GM12878 (cell line): ENCODE measurements around the gene GNPTAB. TPM values are rescaled to one million over a fixed set of nuclear protein-coding genes. Genes with fewer than 3 reads are reported as not detected.

Experiments
- ATAC-seq: fragments of 200-7000 bp; cut with Tn5 transposase; 3 replicates; pipeline ENCODE4 v1.9.1; 2020; ENCODE audit warnings: mild to moderate bottlenecking, moderate library complexity
- BruUV-seq: library from RNA; stranded (reverse); fragments of 400-500 nt; replicated peaks from 2 replicates; lab custom pipeline; 2021; lab: Mats Ljungman, UMichigan
- CTCF ChIA-PET: fragments of 300-600 bp; sonication (Branson Sonifier 250); formaldehyde crosslinking; extraction: SDS; loops from one replicate; lab custom pipeline; 2021; ENCODE audit warnings: inconsistent platforms; lab: Yijun Ruan, JAX
- POLR2A ChIA-PET: fragments of 350-600 bp; formaldehyde crosslinking; extraction: SDS; loops from one replicate; lab custom pipeline; 2021; ENCODE audit warnings: inconsistent platforms; lab: Charles Lee
- RAD21 ChIA-PET: fragments of 300-600 bp; sonication (Branson Sonifier 250); formaldehyde crosslinking; loops from one replicate; lab custom pipeline; 2023; ENCODE audit warnings: antibody characterized with exemption; ENCODE audit not compliant: unreplicated experiment; lab: Charles Lee
- SMC1A ChIA-PET: fragments of 300-600 bp; sonication (Branson Sonifier 250); formaldehyde crosslinking; loops from one replicate; lab custom pipeline; 2023; ENCODE audit not compliant: unreplicated experiment, uncharacterized antibody; lab: Charles Lee
- DNase-seq: peaks from one replicate; pipeline ENCODE4 v3.0.0-alpha.2; 2011; ENCODE audit warnings: low read depth, low spot score
- FAIRE-seq: peaks from 3 replicates; lab custom pipeline; 2011; peaks lifted over from hg19 to GRCh38; lab: Jason Lieb, UNC
- H2AFZ ChIP-seq: 2 replicates; pipeline ENCODE4 v1.6.0; 2011; ENCODE audit warnings: low read depth, low read length, control low read depth; ENCODE audit not compliant: control insufficient read depth
- H3K27ac ChIP-seq: 2 replicates; pipeline ENCODE4 v1.5.1; 2011; ENCODE audit warnings: control low read depth; ENCODE audit not compliant: control insufficient read depth, insufficient read depth
- H3K27me3 ChIP-seq, 2 experiments: replicated peaks in 1 of 2; 2 replicates each; pipeline versions ENCODE4 v1.6.0 to v1.6.1; 2011; ENCODE audit warnings: low read length in 1 of 2; ENCODE audit not compliant: control insufficient read depth in 2 of 2, insufficient read depth in 2 of 2
- H3K36me3 ChIP-seq, 2 experiments: 2 replicates each; pipeline ENCODE4 v1.5.1; 2011; ENCODE audit warnings: low read length in 1 of 2; ENCODE audit not compliant: control insufficient read depth in 2 of 2, insufficient read depth in 2 of 2
- H3K4me1 ChIP-seq: 2 replicates; pipeline ENCODE4 v1.6.1; 2011; ENCODE audit warnings: mild to moderate bottlenecking, low read length, moderate library complexity, mixed read lengths; ENCODE audit not compliant: control insufficient read depth, insufficient read depth
- H3K4me2 ChIP-seq: 2 replicates; pipeline ENCODE4 v1.6.0; 2011; ENCODE audit warnings: control low read depth; ENCODE audit not compliant: control insufficient read depth, insufficient read depth
- H3K4me3 ChIP-seq: fragments of 200-600 bp; sonication (generic); 2 replicates; pipeline ENCODE4 v1.5.1; 2016
- H3K79me2 ChIP-seq: 2 replicates; pipeline ENCODE4 v1.6.0; 2011; ENCODE audit warnings: low read length; ENCODE audit not compliant: control insufficient read depth, insufficient read depth
- H3K9ac ChIP-seq: 2 replicates; pipeline ENCODE4 v1.8.0; 2011; ENCODE audit warnings: low read length, control low read depth, mixed read lengths; ENCODE audit not compliant: control insufficient read depth, insufficient read depth
- H3K9me3 ChIP-seq: replicated peaks from 3 replicates; pipeline ENCODE4 v1.5.1; 2011; ENCODE audit warnings: mild to moderate bottlenecking, low read length; ENCODE audit not compliant: control insufficient read depth, insufficient read depth
- H4K20me1 ChIP-seq: 2 replicates; pipeline ENCODE4 v1.6.0; 2011; ENCODE audit not compliant: control insufficient read depth, insufficient read depth
- CHD4 ChIP-seq: fragments of 200-600 bp; sonication (generic); IDR thresholded peaks from 2 replicates; pipeline ENCODE4 v1.6.1; 2016; ENCODE audit warnings: mild to moderate bottlenecking
- MTA2 ChIP-seq: fragments of 450-650 bp; IDR thresholded peaks from 2 replicates; pipeline ENCODE4 v1.6.1; 2016; ENCODE audit warnings: low read depth, mild to moderate bottlenecking, moderate library complexity
- POLR2AphosphoS2 ChIP-seq: IDR thresholded peaks from 2 replicates; pipeline ENCODE4 v1.6.1; 2011; ENCODE audit warnings: low read depth, mild to moderate bottlenecking, low read length, improper control_type of control experiment, moderate library complexity
- SREBF2 ChIP-seq: IDR thresholded peaks from 2 replicates; pipeline ENCODE4 v1.6.1; 2012; ENCODE audit warnings: mild to moderate bottlenecking, low read length
- YBX1 ChIP-seq: fragments of 450-650 bp; IDR thresholded peaks from 2 replicates; pipeline ENCODE4 v1.6.1; 2016; ENCODE audit warnings: antibody characterized with exemption
- ZNF384 ChIP-seq: IDR thresholded peaks from 2 replicates; pipeline ENCODE4 v1.6.1; 2012; ENCODE audit warnings: low read depth, mild to moderate bottlenecking, low read length, improper control_type of control experiment, borderline replicate concordance
- WGBS: methylation state at CpG from one replicate; pipeline ENCODE4 v1.1.6; 2016; ENCODE audit warnings: low lambda C conversion rate; ENCODE audit not compliant: insufficient replicate concordance, insufficient coverage; ENCODE audit errors: missing lambda C conversion rate; 5-methylcytosine and 5-hydroxymethylcytosine counted together
- in situ Hi-C: fragments of 300-500 bp; cut with MboI; formaldehyde crosslinking; loops from 9 replicates; pipeline ENCODE4 v1.14.3; 2018; ENCODE audit warnings: mixed read lengths
- intact Hi-C: fragments of 100-400 bp; cut with micrococcal nuclease; formaldehyde crosslinking; loops from one replicate; pipeline ENCODE4 v1.14.2; 2022; ENCODE audit not compliant: unreplicated experiment
- polyA plus RNA-seq, 11 experiments: library from polyadenylated mRNA; depleted of rRNA in 4 of 11; unstranded in 6 of 11; stranded (reverse) in 5 of 11; fragments of >200 nt; fragmentation: Nextera tagmentation in 4 of 11; fragmentation: Illumina TruSeq in 1 of 11; extraction: Ambion mirVana in 4 of 11; extraction: Trizol in 1 of 11; gene quantifications; 1 replicate in 1 of 11; 2 replicates in 10 of 11; pipeline versions ENCODE4 v1.2.1 to v1.2.3, GENCODE V29; 2011 to 2016; ENCODE audit warnings: inconsistent platforms in 2 of 11, missing spikeins in 2 of 11, low read depth in 1 of 11
- total RNA-seq, 4 experiments: library from RNA; depleted of rRNA in 3 of 4; stranded (reverse); fragments of >200 nt in 3 of 4; fragmentation: Illumina TruSeq in 1 of 4; extraction: Trizol in 1 of 4; gene quantifications; 2 replicates each; pipeline versions ENCODE4 v1.2.1 to v1.2.3, GENCODE V29; 2013 to 2021
- TF ChIP-seq, protein P1 (sequence below): IDR thresholded peaks from 2 replicates; pipeline ENCODE4 v1.6.1; 2011; ENCODE audit warnings: low read depth, low read length, improper control_type of control experiment, borderline replicate concordance
- TF ChIP-seq, protein P2 (sequence below): fragments of 450-650 bp; IDR thresholded peaks from 2 replicates; pipeline ENCODE4 v1.6.1; 2017; ENCODE audit warnings: low read depth, mild to moderate bottlenecking, moderate library complexity

GNPTAB gene
- total and polyA plus RNA-seq, 10 of the 15 experiments (the other 5 are each of a cell fraction or from before 2014, with no cell fraction given): 9.8 to 38.9 (median 35.3) TPM

DNA sequence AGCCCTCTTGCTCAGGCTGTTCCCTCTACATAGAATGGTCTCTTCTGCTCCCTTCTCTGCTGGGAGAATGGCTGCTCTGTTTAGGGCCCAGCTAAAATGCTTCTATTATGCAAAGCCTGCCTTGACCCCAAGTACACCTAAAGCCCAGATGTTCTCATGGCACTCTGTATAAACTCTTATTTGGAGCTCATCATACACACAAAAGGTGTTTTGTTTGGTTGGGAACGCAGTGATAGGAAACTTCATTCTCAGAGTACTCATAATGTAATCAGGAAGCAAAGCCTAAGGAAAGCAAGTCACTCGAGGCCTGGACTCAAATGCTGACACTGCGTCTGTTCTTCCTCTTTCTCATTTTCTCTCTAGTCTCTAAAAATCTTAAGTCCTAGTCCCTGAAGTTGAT is 53.3 kb downstream of the GNPTAB start:
- Histone ChIP-seq H3K9ac (no peak overlapping the region), H3K36me3 (peaks cover 3 to 9% of the 10 kb centered on the region in 2 experiments; a peak in 3 of 4 replicates), H4K20me1 (no peaks in the 10 kb centered on the region), H3K79me2 (no peaks in the 10 kb centered on the region), H3K4me2 (no peak overlapping the region), H3K4me3 (no peak overlapping the region), H3K27me3 (no peaks in the 10 kb centered on the region), H3K4me1 (no peaks in the 10 kb centered on the region), H2AFZ (no peak overlapping the region), H3K27ac (no peak overlapping the region), H3K9me3 (no peaks in the 10 kb centered on the region; the same call in 2 of the 3 replicates)
- ChIA-PET SMC1A (interaction anchor here (0.7 to 3.3 kb wide), 7 partner anchors 10 to 71 kb away, joined by 3 to 15 read pairs (median 4); no protein-coding TSS in a partner anchor), RAD21 (interaction anchor here (2.1 to 2.7 kb wide), 2 partner anchors 53 to 63 kb away, joined by 6 to 9 read pairs; no protein-coding TSS in a partner anchor), POLR2A (interaction anchor here (1.0 kb wide), 1 partner anchor 51 kb away, joined by 4 read pairs; no protein-coding TSS in a partner anchor), CTCF (interaction anchor here (1.0 to 7.6 kb wide), 8 partner anchors 10 to 363 kb away, joined by 3 to 63 read pairs (median 4); partner anchors contain the start of gene GNPTAB)
- BruUV-seq: no TSS peak
- WGBS: 92% methylated on average over 3 of the region's 3 CpGs
- in situ Hi-C loops: loop anchor here (10.0 kb wide), 1 partner anchor 57 kb away; the partner anchor contains the start of gene GNPTAB
- intact Hi-C loops: loop anchor here (10.0 kb wide), 2 partner anchors 287 to 1037 kb away; partner anchors contain the start of gene WASHC3
- TF ChIP-seq SREBF2: no peak
- TF ChIP-seq, protein P1, sequence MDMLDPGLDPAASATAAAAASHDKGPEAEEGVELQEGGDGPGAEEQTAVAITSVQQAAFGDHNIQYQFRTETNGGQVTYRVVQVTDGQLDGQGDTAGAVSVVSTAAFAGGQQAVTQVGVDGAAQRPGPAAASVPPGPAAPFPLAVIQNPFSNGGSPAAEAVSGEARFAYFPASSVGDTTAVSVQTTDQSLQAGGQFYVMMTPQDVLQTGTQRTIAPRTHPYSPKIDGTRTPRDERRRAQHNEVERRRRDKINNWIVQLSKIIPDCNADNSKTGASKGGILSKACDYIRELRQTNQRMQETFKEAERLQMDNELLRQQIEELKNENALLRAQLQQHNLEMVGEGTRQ: no peak
- TF ChIP-seq CHD4: no peak
- ATAC-seq (no peak), FAIRE-seq (no peak), DNase-seq (no peak)

DNA sequence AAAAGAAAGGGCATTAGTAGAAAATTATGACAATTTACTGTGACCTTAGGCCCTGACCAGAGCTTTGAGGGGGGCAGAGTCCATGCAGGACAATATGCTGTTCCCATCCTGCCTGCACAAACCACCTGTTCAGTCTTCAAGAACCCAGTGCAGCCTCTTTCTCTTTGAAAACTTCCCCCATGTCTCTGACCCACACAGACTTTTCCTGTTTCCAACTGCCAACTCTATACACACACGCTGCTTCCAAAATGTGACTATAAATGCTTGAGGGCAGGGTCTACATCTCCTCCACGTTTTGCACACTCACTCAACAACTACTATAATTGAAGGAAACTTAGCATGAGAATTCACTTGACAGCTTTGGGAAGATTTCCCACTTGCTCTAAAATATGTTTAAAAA is 54.9 kb downstream of the GNPTAB start:
- FAIRE-seq (no peak), ATAC-seq (no peak), DNase-seq (no peak)
- H4K20me1 ChIP-seq: no peaks in the 10 kb centered on the region
- SMC1A ChIA-PET: interaction anchor here (0.7 to 3.3 kb wide), 8 partner anchors 11 to 64 kb away, joined by 3 to 15 read pairs (median 6); no protein-coding TSS in a partner anchor
- no peak overlapping the region for H3K4me2 ChIP-seq
- H3K9me3 ChIP-seq: no peaks in the 10 kb centered on the region; the same call in 2 of the 3 replicates
- intact Hi-C loops (loop anchor here (10.0 kb wide), 2 partner anchors 289 to 1039 kb away; partner anchors contain the start of gene WASHC3), in situ Hi-C loops (loop anchor here (10.0 kb wide), 1 partner anchor 59 kb away; the partner anchor contains the start of gene GNPTAB)
- RAD21 ChIA-PET: interaction anchor here (0.7 to 2.7 kb wide), 6 partner anchors 14 to 64 kb away, joined by 3 to 9 read pairs (median 4); partner anchors contain the start of gene GNPTAB
- H3K27ac ChIP-seq: no peak overlapping the region
- H3K27me3 ChIP-seq: no peaks in the 10 kb centered on the region
- CTCF ChIA-PET: interaction anchor here (0.9 to 7.6 kb wide), 5 partner anchors 17 to 125 kb away, joined by 4 to 63 read pairs (median 14); partner anchors contain the start of gene GNPTAB
- WGBS: 73% methylated on average over 2 of the region's 2 CpGs
- H3K36me3 ChIP-seq: peaks cover 3 to 7% of the 10 kb centered on the region in 2 experiments; a peak in 2 of 4 replicates
- no peaks in the 10 kb centered on the region for H3K79me2 ChIP-seq
- H3K4me3 ChIP-seq: no peak overlapping the region
- no peaks in the 10 kb centered on the region for H3K4me1 ChIP-seq
- no peak overlapping the region for H2AFZ ChIP-seq
- BruUV-seq: no TSS peak
- POLR2A ChIA-PET: interaction anchor here (1.0 to 1.1 kb wide), 2 partner anchors 26 to 49 kb away, joined by 3 to 5 read pairs; no protein-coding TSS in a partner anchor
- H3K9ac ChIP-seq: no peak overlapping the region
- TF ChIP-seq, protein P2, sequence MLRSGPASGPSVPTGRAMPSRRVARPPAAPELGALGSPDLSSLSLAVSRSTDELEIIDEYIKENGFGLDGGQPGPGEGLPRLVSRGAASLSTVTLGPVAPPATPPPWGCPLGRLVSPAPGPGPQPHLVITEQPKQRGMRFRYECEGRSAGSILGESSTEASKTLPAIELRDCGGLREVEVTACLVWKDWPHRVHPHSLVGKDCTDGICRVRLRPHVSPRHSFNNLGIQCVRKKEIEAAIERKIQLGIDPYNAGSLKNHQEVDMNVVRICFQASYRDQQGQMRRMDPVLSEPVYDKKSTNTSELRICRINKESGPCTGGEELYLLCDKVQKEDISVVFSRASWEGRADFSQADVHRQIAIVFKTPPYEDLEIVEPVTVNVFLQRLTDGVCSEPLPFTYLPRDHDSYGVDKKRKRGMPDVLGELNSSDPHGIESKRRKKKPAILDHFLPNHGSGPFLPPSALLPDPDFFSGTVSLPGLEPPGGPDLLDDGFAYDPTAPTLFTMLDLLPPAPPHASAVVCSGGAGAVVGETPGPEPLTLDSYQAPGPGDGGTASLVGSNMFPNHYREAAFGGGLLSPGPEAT: no peak
- no peak for TF ChIP-seq MTA2
- no peak for TF ChIP-seq YBX1
- no peak for TF ChIP-seq POLR2AphosphoS2
- TF ChIP-seq ZNF384: no peak
